HG03097 (cell line): Measurements from ENCODE around the gene AIG1.
"Not testable (repeated sequence)": the region's sequence is repeated elsewhere in the genome, so short reads cannot be mapped to it uniquely, and the experiment has no call there.

ENCODE experiments used
- ATAC-seq: cut with Tn5 transposase; IDR thresholded peaks from one replicate; pipeline ENCODE4 v1.9.1; 2021; ENCODE audit not compliant: unreplicated experiment, low FRiP score

AIG1 gene, protein sequence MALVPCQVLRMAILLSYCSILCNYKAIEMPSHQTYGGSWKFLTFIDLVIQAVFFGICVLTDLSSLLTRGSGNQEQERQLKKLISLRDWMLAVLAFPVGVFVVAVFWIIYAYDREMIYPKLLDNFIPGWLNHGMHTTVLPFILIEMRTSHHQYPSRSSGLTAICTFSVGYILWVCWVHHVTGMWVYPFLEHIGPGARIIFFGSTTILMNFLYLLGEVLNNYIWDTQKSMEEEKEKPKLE

DNA sequence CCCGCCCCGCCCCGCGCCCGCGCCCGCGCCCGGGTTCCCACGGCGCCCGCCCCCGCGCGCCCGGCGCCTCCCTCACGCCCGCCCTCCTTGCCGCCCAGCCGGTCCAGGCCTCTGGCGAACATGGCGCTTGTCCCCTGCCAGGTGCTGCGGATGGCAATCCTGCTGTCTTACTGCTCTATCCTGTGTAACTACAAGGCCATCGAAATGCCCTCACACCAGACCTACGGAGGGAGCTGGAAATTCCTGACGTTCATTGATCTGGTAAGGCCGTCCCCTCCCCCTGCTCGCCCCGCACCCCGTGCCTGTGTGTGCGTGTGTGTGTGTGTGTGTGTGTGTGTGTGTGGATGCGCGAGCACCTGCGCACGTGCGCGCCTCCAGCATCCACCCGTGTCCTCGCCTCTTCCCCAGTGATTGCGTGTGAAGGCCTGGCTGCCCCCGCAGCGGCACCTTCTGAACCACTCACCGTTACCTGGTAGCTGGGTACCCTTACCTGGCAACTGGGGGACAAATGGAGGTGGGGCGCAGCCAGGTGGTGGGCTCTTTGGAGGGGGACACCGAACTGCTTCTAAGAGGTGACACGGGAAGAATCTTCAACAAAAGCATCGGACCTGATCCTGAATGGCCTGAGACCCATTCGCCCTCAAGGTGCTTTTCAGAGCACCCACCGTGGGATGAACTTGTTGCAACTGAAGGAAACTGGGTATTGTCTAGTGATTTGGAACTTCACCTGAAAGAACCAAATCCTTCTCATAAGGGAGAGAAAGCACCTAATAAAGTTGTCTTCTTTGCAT is at the start of gene AIG1:
Gene AIG1 (plus strand): TSS at position 84 of the 791 bp plus-strand sequence. CDS start 37 bp downstream, at position 121.
- peak; percentile 61 for ATAC-seq

GRCh38 chr6:143014764-143015163 is 45.9 kb upstream of the AIG1 start:
- no peak for ATAC-seq

GRCh38 chr6:143015300-143015706 is 45.4 kb upstream of the AIG1 start:
- no peak for ATAC-seq

DNA sequence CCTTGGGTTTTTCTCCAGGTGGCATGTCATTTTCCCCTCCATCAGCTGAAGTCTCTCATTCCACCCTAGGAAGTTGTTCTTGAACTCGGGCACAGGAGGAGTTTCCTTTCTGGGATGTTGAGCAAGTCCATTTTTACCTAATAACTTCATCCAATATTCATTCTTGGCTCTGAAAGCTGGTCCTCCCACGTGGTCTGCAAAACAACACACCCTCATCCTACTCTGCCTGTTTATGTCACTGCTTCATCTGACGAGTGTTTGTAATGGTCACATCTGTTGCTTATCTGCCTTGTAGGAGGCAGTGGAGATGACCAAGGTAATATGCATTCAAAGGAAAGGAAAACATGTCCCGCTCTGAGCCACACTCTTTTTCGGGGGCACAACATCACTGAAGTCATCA is 41.7 kb upstream of the AIG1 start:
- ATAC-seq: no peak

GRCh38 chr6:143020862-143021261 is 39.8 kb upstream of the AIG1 start:
- ATAC-seq: not testable (repeated sequence)

GRCh38 chr6:143021543-143021942 is 39.1 kb upstream of the AIG1 start:
- no peak for ATAC-seq

GRCh38 chr6:143022587-143022986 is 38.1 kb upstream of the AIG1 start:
- ATAC-seq: no peak

DNA sequence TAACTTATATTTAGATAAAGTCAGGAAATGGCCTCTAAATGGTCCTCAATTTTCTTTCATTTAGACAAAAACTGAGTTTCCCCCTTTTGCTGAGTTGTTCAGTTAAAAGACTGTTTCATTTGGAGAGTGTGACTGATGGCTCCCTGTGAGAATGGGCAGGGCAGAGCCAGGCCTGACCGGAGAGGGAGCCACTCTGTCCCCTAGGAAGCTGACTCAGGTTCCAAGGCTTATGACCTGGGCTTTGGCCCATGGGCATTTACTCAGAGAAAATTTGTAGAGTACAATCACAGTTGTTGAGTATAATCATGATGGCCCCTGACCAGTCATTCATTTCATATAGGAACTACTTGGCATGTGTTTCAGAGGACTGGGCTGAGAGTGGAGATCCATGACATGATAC is 37.0 kb upstream of the AIG1 start:
- no peak for ATAC-seq

DNA sequence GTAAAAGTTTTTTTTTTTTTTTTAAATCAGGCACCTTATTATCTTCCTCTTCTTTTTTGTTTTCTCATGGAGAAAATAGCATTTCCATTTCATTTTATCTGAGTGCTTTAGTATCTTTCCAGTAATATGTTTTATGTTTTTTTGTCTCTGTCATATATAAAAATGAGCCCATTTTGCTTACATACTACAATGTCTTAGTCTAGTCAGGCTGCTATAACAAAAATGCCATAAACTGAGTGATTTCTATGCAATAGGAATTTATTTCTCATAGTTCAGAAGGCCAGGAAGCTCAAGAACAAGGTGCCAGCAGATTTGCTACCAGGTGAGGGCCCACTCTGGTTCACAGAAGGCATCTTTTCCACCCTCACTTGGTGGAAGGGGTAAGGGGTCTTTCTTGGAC is 35.7 kb upstream of the AIG1 start:
- ATAC-seq: no peak

DNA sequence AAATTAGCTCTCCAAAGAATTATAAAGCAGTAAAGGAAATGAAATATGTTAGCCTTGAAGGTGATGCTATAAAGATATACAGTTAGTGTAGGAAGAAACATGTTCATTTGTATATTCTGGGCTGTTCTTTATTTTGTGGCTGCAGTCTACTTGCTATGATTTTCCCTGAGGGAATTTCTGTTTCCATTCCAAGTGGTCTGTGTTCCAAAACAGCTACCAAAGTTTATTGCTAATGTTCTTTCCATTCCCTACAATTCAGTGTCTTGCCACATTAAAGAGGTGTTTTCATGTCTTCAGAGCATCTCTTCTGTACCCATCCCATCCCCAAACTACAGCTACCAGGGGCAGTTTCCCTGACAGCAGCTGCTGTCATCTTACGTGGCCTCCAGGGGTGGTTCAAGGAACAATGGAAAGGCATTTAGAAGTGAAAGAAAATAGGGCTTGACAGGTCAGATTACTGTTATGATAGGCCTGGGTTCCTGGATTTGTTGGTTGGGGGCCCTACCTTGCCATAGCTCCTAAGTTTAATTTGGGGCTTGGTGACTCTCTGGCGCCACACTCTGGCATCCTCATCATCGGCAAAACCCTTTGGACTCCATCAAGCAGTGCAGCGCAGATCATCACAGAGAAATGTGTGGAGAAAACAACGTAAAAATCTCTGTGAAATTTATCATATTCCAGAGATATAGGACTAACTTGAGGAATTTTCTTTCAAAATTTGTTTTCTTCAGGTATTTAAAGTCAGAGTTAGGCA is 33.8 kb upstream of the AIG1 start:
- no peak for ATAC-seq

DNA sequence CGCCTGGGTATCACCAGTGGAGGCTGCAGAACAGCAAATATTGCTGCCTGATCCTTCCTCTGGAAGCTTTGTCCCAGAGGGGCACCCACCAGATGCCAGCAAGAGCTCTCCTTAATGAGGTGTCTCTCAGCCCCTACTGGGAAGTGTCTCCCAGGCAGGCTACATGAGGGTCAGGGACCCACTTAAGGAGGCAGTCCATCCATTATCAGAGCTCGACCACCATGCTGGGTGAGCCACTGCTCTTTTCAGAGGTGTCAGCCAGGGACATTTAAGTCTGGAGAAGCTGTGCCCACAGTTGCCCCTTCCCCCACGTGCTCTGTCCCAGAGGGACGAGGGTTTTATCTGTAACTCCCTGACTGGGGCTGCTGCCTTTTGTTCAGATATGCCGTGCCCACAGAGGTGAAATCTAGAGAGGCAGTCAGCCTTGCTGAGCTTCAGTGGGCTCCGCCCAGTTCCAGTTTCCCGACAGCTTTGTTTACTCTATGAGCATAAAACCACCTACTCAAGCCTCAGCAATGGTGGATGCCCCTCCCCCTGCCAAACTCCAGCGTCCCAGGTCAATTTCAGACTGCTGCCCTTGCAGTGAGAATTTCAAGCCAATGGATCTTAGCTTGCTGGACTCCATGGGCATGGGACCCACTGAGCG is 25.9 kb upstream of the AIG1 start:
- ATAC-seq: no peak

DNA sequence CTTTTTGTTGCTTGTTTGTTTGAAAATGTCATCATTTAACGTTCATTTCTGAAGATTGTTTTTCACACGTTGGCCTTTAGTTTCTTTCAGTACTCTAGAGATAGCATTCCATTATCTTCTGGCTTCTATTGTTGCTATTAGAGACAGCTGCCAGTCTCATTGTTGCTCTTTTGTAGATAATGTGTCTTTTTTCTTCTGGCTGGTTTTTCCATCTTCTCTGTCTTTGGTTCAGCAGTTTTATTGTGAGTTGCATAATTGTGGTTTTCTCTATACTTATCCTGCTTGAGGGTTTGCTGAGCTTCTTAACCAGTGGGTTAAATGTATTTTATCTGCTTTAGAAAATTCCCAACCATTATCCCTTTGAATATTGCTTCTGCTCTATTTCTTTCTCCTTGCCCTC is 23.2 kb upstream of the AIG1 start:
- ATAC-seq: no peak

DNA sequence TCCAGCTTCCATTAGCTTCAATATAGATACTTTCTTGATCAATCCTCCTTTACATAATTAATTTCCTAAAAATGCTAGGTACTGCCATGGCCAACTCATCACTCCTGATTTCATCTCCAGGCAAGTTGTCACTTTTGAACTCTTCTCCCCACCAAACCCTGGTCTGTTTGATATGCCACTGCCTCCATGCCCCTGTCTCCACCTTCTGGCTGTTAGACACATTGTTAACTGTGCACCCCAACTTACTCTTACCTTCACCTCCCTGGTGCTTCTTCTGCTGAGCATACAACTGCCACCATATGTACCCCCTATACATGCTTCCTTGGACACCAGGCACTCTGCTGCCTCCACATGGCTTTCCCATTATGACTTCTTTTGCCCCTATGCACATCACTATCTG is 21.9 kb upstream of the AIG1 start:
- no peak for ATAC-seq

DNA sequence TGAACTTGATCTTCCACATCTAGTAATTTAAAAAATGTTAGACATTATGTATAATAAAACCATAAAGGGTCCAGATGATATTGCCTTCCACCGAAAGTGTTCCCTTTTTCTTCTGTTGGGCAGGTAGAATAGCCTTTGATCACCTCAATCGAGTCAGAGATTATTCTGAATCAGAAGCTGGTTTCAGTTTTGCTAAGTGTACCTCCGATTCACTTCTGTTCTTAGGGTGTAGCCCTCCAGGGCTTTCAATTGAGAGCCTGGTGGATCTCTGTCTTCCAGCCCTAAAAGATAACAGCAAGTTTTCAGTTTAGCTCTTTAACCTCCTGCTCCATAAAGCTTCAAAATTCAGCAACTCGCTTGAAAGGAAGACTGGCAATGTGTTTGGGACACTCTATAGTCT is 21.1 kb upstream of the AIG1 start:
- ATAC-seq: no peak

- no peak for ATAC-seq
Measured at GRCh38 chr6:143040018-143040417, 20.7 kb upstream of the AIG1 start.

DNA sequence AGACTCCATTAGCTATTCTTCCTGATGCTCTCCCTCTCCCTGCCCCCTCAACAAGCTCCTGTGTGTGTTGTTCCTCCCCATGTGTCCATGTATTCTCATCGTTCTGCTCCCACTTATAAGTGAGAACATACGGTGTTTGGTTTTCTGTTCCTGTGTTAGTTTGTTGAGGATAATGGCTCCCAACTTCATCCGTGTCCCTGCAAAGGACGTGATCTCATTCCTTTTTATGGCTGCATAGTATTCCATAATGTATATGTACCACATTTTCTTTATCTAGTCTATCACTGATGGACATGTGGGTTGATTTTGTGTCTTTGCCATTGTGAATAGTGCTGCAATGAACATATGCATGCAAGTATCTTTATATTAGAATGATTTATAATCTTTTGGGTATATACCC is 16.3 kb upstream of the AIG1 start:
- ATAC-seq: not testable (repeated sequence)

DNA sequence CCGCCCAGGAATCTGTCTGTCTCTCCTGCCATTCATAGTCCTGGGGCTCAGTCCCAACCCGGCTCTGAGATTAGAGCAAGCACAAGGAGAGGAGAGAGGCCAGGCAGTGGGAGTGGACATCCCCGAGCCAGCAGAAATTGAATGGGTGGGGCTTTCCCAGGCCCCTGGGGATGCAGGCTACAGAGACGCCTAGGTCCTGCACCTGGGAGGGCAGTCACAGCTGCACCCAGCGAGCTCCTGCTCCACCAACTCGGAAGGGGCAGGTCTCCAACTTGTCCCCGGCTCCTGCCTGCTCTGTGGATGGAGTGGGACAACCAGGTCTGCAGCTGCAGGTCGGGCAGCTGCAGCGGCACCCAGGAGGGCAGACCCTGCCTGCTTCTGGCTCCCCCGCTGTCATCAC is 11.1 kb upstream of the AIG1 start:
- ATAC-seq: no peak

DNA sequence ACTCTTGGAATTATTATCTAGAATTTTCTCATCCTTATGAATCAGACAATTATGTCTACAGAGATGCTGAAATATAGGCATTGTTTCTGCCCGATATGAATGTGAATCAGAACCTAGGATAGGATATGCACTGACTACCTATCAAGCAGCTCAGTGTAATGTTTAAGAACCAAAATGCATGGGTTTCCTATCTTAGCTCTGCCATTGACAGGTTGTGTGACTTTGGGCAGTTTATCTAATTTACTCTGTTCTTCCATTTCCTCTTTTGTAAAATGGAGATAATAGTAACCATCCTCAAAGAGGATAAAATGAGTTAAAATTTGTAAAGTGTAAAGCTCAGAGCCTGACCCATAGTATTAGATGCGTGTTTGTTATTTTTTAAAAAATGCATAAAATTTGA is 10.2 kb upstream of the AIG1 start:
- no peak for ATAC-seq

DNA sequence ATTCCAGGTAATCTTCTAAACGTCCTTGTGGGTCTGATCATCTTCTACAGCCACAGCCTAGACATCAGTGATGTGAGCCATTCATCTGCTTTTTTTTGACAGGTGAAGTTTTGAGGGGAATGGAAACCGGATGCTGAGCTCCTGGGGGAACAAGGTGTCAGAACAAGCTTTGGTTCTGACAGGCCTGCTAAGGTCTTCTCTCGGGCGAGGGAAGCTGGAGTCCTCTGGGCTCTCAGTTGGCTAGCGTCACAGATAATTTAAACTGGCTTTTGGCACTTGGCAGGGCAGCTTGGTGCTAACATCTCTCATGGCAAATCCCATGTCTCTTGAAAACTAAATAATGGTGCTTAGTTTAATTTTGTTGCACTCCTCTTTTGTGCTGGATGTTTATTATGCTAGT is 8.4 kb upstream of the AIG1 start:
- no peak for ATAC-seq

DNA sequence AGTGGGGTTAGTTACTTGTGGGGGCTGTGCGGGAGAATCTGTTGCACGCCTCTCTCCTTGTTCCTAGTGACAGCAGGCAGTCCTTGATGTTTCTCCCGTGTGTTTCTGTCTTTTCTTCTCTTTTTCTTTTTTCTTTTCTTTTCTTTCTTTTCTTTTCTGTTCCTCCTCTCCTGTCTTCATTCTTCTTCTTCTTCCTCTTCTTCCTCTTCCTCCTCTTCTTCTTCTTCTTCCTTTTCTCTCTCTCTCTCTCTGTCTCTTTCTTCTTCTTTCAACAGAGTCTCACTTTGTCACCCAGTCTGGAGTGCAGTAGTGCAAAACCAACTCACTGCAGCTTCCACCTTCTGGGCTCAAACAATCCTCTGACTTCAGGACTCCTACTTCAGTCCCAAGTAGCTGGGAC is 6.8 kb upstream of the AIG1 start:
- ATAC-seq: no peak

DNA sequence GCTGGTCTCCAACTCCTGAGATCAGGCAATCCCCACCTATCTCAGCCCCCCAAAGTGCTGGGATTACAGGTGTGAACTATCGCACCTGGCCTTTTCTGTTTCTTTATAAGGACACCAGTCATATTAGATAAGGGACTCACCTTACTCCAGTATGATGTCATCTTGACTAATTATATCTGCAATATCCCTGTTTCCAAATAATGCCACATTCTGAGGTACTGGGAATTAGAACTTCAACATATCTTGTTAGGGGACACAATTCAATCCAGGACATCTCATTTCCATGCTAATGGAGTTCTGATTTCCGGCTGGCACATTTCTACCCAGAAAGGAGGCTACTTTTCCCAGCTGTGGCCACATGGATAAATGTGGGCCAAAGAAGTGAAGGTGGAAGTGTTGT is 6.4 kb upstream of the AIG1 start:
- no peak for ATAC-seq
